ENCODE measurements around the gene ST13.
"Not testable (repeated sequence)": the region's sequence is repeated elsewhere in the genome, so short reads cannot be mapped to it uniquely, and the experiment has no call there.

Gene ST13

DNA sequence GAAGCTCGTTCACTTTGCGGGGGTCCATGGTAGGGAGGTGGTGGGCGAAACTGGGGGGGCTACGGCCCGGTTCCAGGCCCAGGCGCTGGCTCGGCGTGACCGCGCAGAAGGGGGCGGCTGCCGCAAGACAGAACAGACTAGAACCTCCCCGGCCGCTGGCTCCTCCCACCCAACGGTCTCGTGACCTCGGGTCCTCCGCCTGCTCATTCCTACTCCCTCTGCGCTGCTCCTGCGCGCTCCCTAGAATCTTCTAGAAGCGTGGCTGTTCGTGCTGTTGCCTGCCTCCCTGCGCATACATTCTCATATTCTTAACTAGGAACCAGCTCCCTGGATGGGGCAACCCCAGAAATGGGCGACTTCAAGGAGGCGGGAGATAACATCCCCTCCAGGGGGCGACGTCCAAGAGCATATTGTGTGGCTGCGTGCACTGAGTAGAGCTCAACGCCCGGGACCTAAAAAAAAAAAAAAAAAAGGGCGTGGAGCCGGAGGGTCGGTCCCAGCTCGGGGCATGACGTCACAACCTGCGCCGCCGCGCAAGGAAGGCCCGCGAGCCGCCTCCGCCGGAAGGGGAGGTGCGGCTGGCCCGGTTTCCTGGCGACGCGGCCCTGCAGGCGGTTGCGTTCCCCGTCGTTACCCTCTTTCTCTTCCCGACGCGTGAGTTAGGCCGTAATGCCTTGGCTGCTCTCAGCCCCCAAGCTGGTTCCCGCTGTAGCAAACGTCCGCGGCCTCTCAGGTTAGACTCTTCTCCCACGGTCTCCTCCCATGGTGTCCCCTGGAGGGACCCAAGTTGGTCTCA lies at the start of gene ST13, which contains the start of gene XPNPEP3:
Gene ST13 (minus strand): TSS at position 127 of the 796 bp plus-strand sequence. CDS start 99 bp downstream, at position 28.
Gene XPNPEP3 (plus strand): TSS at position 636 of the 796 bp plus-strand sequence. CDS start 34 bp downstream, at position 670.
- DNase-seq (ENCODE audit: low read depth, low spot score): peak; percentile 94

- no peak for DNase-seq (ENCODE audit: low read depth, low spot score)
Observed at GRCh38 chr22:40904101-40904500, 47.7 kb upstream of the ST13 start.

- DNase-seq (ENCODE audit: low read depth, low spot score): no peak
Observed at GRCh38 chr22:40898850-40899357, 42.5 kb upstream of the ST13 start.

DNA sequence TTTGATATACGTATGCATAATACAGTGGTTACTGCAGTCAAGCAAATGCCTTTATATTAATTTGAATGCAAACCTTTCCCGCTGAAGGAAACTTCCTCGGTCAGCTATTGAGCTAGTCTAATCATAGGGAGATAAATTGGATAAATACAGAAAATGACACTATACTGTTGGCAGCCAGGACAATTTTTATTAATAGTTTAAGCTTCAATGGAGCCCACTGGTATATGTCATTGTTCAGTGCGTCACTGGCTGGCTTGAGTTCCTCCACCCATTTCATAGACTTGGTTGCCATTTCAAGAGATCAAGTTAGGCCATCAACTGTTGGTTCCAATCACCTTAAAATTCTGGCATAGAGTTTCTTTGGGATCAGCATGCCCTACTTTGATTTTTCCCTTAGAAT lies 38.0 kb upstream of the ST13 start:
- DNase-seq (ENCODE audit: low read depth, low spot score): no peak

- no peak for DNase-seq (ENCODE audit: low read depth, low spot score)
Observed at GRCh38 chr22:40890881-40891280, 34.4 kb upstream of the ST13 start.

DNA sequence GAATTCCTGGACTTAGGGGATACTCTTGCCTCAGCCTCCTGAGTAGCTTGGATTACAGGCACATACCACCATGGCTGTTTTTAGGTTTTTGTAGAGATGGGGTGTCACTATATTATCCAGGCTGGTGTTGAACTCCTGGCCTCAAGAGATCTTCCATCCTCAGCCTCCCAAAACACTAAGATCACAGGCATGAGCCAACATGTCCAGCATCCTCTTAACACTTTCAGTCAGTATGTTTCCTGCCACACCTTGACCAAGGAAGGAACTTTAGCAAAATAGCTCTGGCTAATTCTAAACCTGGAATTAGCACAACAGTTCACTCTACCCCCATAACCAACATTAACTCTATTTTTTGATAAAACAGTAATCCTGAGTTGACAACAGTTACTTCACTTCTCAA lies 32.7 kb upstream of the ST13 start:
- no peak for DNase-seq (ENCODE audit: low read depth, low spot score)

DNA sequence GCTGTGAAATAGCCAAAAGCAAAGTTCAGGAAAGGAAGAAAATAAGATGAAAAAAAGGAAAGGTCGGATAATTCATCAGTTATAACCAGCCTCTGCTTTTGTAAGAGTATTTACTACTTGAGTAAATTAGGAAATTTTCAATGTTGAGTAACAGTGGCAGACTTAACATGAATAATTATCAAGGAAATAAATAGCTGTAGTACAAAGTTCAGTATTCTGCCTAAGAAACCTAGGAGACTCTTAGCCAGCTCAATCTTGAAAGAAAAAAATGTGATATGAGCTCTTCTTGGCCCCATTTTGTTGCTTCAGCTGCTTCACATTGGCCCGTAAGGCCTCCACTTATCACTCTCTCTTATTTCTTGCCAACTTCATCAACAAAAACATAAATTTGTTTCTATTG lies 22.5 kb upstream of the ST13 start:
- no peak for DNase-seq (ENCODE audit: low read depth, low spot score)

DNA sequence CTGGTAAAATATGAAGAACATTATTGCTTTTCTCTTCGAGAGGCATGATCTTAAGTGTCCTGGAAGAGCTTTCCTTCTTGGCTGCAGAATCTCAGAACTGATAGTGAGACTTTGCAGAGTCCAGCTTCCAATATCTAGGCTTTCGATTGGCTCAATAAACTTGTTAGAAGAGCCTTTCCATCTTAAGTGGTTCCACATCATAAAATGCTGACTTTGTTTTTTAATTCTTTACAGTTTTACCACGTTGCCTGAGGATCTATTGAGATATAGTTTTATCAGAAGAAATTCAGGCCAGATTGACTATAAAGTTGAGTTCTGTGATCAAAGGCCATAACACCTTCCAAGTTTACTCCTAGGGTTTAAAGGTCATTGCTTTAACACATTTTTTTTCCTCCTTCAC lies 21.0 kb upstream of the ST13 start:
- DNase-seq (ENCODE audit: low read depth, low spot score): no peak

- no peak for DNase-seq (ENCODE audit: low read depth, low spot score)
Observed at GRCh38 chr22:40876907-40877306, 20.5 kb upstream of the ST13 start.

- no peak for DNase-seq (ENCODE audit: low read depth, low spot score)
Observed at GRCh38 chr22:40875111-40875510, 18.7 kb upstream of the ST13 start.

GRCh38 chr22:40874016-40874415 lies 17.6 kb upstream of the ST13 start:
- DNase-seq (ENCODE audit: low read depth, low spot score): no peak

DNA sequence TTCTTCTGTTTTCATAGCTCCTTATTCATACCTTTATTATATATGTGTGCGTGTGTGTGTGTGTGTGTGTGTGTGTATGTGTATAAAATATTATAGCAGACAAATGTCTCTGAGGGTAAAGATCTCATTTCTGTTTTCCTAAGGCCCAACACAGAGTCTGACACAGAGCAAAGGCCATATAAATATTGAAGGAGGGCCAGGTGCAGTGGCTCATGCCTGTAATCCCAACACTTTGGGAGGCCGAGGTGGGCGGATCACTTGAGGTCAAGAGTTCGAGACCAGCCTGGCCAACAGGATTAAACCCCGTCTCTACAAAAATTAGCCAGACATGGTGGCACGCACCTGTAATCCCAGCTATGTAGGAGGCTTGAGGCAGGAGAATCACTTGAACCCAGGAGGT lies 11.9 kb upstream of the ST13 start:
- DNase-seq (ENCODE audit: low read depth, low spot score): not testable (repeated sequence)

GRCh38 chr22:40867109-40867508 lies 10.7 kb upstream of the ST13 start:
- DNase-seq (ENCODE audit: low read depth, low spot score): no peak

- no peak for DNase-seq (ENCODE audit: low read depth, low spot score)
Observed at GRCh38 chr22:40862537-40862936, 6.1 kb upstream of the ST13 start.

- no peak for DNase-seq (ENCODE audit: low read depth, low spot score)
Observed at GRCh38 chr22:40862013-40862412, 5.6 kb upstream of the ST13 start, which contains the start of gene DNAJB7. Gene DNAJB7, minus strand, starts transcription at chr22:40862113. Its CDS starts 119 bp downstream, at chr22:40861994.

DNA sequence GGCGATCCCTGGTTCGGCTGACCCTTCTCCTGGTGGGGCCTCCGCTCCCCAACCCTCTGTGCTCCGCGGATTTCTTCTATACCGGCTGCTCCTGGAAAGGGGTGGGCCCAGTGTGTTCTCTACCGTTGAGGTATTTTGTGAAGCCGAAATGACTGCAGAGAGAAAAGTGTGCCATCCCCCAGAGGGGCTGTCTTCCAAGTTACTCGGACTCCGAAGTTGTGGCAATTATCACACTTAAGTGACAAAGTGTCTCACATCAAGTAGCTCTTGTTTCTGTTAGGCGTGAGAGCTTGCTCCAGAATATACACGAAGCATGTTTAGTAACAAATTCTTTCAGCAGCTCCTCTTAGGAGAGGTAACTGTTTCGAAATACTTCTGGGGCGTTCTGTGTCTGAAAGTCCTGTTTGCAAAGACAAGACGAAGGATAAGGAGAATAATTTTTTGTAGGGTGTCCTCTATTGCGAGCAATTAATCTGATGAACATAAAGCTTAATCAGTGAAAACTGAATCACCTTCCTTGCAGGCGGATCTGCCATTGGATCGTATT lies 943 bp upstream of the ST13 start:
- DNase-seq (ENCODE audit: low read depth, low spot score): no peak

DNA sequence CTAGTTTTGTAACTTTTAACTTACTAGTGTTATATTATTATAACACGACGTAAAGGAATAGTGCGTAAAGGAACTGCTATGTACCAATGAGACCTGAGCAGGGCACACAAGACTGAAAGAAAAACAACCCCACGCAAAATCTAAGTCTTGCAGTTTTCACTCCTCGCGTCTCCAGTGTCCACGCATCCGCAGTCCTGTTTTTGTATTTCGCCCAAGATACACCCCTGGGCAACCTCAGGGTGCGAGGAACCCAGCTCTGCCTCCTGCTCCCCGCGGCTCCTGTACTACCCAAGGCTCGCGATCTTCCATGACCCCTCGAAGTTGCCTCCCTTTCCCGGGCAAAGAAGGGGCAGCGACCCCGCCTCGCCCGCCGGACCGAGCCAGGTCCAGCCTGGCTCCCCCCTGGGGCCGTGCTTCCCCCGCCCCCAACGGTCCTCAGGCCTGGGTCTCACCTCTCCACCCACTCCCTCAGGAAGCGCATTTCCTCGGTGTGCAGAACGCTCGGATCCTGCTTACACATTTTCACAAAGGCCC lies 393 bp downstream of the ST13 start:
- DNase-seq (ENCODE audit: low read depth, low spot score): no peak

GRCh38 chr22:40855071-40855978 lies 1.1 kb downstream of the ST13 start:
- no peak for DNase-seq (ENCODE audit: low read depth, low spot score)

- DNase-seq (ENCODE audit: low read depth, low spot score): no peak
Observed at GRCh38 chr22:40853961-40854360, 2.5 kb downstream of the ST13 start.

GRCh38 chr22:40853333-40853732 lies 3.1 kb downstream of the ST13 start:
- no peak for DNase-seq (ENCODE audit: low read depth, low spot score)

DNA sequence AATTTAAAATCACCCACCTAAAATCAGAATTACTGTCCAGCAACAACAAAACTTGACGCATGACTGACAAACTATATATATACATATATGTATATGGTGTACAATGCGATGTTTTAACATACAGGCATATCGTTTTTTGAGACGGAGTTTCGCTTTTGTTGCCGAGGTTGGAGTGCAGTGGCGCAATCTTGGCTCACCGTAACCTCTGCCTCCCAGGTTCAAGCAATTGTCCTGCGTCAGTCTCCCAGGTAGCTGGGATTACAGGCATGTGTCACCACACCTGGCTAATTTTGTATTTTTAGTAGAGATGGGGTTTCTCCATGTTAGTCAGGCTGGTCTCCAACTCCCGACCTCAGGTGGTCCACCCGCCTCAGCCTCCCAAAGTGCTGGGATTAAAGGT lies 10.6 kb downstream of the ST13 start:
- not testable (repeated sequence) for DNase-seq (ENCODE audit: low read depth, low spot score)

- no peak for DNase-seq (ENCODE audit: low read depth, low spot score)
Observed at GRCh38 chr22:40844951-40845350, 11.5 kb downstream of the ST13 start.

Measured in activated naive CD8-positive, alpha-beta T cell treated with anti-CD3 and anti-CD28 coated beads, Interleukin-2, amount 50 U/mL, for 16 hours (primary cell).